ENCODE measurements around the gene BABAM2. TPM values are rescaled to one million over a fixed set of nuclear protein-coding genes. Genes with fewer than 3 reads are reported as not detected.

Gene BABAM2
- total RNA-seq, 2 donors from 2014 or later, result 36.4 to 40.9 TPM

GRCh38 chr2:28209261-28209691 lies 318.7 kb downstream of the BABAM2 start:
- H3K9ac ChIP-seq (ENCODE audit: extremely low read depth, low read length, poor library complexity, severe bottlenecking), result no peak overlapping the region
- no peak overlapping the region for H3K4me3 ChIP-seq (ENCODE audit: low read length)
- no peak for DNase-seq
- H3K27ac ChIP-seq (ENCODE audit: low read depth, low read length), result no peak overlapping the region
- H3K4me1 Mint-ChIP-seq, result peaks cover 2% of the 10 kb centered on the region
- H3K9me3 ChIP-seq (ENCODE audit: control insufficient read depth, low read length), result no peaks in the 10 kb centered on the region
- no peak for TF ChIP-seq CTCF (conservative IDR thresholded peaks at IDR 0.05)
- H3K27me3 Mint-ChIP-seq (ENCODE audit: insufficient read depth), result no peaks in the 10 kb centered on the region
- H3K36me3 Mint-ChIP-seq (ENCODE audit: low read depth), result no peaks in the 10 kb centered on the region
- no peak overlapping the region for H3K4me3 Mint-ChIP-seq
- no peaks in the 10 kb centered on the region for H3K9me3 Mint-ChIP-seq
- no peaks in the 10 kb centered on the region for H3K36me3 ChIP-seq (ENCODE audit: control insufficient read depth, insufficient read depth, low read length)
- 89 to 100% methylated on average over 1 to 3 of the region's 3 CpGs for WGBS, 2 experiments (ENCODE audit: insufficient coverage in 1 of 2, insufficient read length in 1 of 2)
- no peaks in the 10 kb centered on the region for H3K27me3 ChIP-seq (ENCODE audit: control insufficient read depth, insufficient read depth, low read length, poor library complexity, severe bottlenecking)
- H3K27ac Mint-ChIP-seq, result no peak overlapping the region
- no peaks in the 10 kb centered on the region for H3K4me1 ChIP-seq (ENCODE audit: control insufficient read depth, insufficient read depth, low read length)

- no peaks in the 10 kb centered on the region for H3K36me3 ChIP-seq (ENCODE audit: control insufficient read depth, insufficient read depth, low read length)
- no peak overlapping the region for H3K27ac Mint-ChIP-seq
- H3K9me3 Mint-ChIP-seq, result no peaks in the 10 kb centered on the region
- no peaks in the 10 kb centered on the region for H3K4me1 ChIP-seq (ENCODE audit: control insufficient read depth, insufficient read depth, low read length)
- H3K4me3 Mint-ChIP-seq, result no peak overlapping the region
- H3K27me3 Mint-ChIP-seq (ENCODE audit: insufficient read depth), result no peaks in the 10 kb centered on the region
- H3K27ac ChIP-seq (ENCODE audit: low read depth, low read length), result no peak overlapping the region
- peaks cover 2% of the 10 kb centered on the region for H3K4me1 Mint-ChIP-seq
- no peak overlapping the region for H3K9ac ChIP-seq (ENCODE audit: extremely low read depth, low read length, poor library complexity, severe bottlenecking)
- no peaks in the 10 kb centered on the region for H3K36me3 Mint-ChIP-seq (ENCODE audit: low read depth)
- H3K27me3 ChIP-seq (ENCODE audit: control insufficient read depth, insufficient read depth, low read length, poor library complexity, severe bottlenecking), result no peaks in the 10 kb centered on the region
- no peak for DNase-seq
- H3K4me3 ChIP-seq (ENCODE audit: low read length), result no peak overlapping the region
- TF ChIP-seq CTCF (conservative IDR thresholded peaks at IDR 0.05), result no peak
- no peaks in the 10 kb centered on the region for H3K9me3 ChIP-seq (ENCODE audit: control insufficient read depth, low read length)
These were observed 319.3 kb downstream of the BABAM2 start for GRCh38 chr2:28209864-28210263.

- Histone ChIP-seq H3K9me3 (ENCODE audit: control insufficient read depth, low read length) (no peaks in the 10 kb centered on the region), H3K36me3 (ENCODE audit: control insufficient read depth, insufficient read depth, low read length) (no peaks in the 10 kb centered on the region), H3K4me1 (ENCODE audit: control insufficient read depth, insufficient read depth, low read length) (no peaks in the 10 kb centered on the region), H3K27ac (ENCODE audit: low read depth, low read length) (no peak overlapping the region), H3K4me3 (ENCODE audit: low read length) (no peak overlapping the region), H3K9ac (ENCODE audit: extremely low read depth, low read length, poor library complexity, severe bottlenecking) (no peak overlapping the region), H3K27me3 (ENCODE audit: control insufficient read depth, insufficient read depth, low read length, poor library complexity, severe bottlenecking) (no peaks in the 10 kb centered on the region)
- Mint-ChIP-seq H3K27ac (no peak overlapping the region), H3K36me3 (ENCODE audit: low read depth) (no peaks in the 10 kb centered on the region), H3K4me3 (no peak overlapping the region), H3K9me3 (no peaks in the 10 kb centered on the region), H3K27me3 (ENCODE audit: insufficient read depth) (no peaks in the 10 kb centered on the region), H3K4me1 (peaks cover 2% of the 10 kb centered on the region)
- WGBS, 2 experiments (ENCODE audit: insufficient coverage in 1 of 2, insufficient read length in 1 of 2), result 100% methylated on average over 1 of the region's 1 CpG; no CpG with 5 or more reads in 1 of the 2 experiments
- DNase-seq, result no peak
- no peak for TF ChIP-seq CTCF (conservative IDR thresholded peaks at IDR 0.05)
These were observed 320.0 kb downstream of the BABAM2 start for GRCh38 chr2:28210535-28210934.

Measured in endodermal cell (in vitro differentiated cells).